Middle frontal gyrus (tissue), 1 donor: ENCODE data around the gene SH3PXD2A.

Source experiments
- DNase-seq: peaks from one replicate; pipeline ENCODE4 v3.0.0-alpha.2; 2015; ENCODE audit warnings: low spot score; ENCODE audit errors: extremely low spot score

The SH3PXD2A gene

GRCh38 chr10:103590744-103591291 is 264.6 kb downstream of the SH3PXD2A start:
- DNase-seq: no peak

- no peak for DNase-seq
Observed at GRCh38 chr10:103590060-103590459, 265.3 kb downstream of the SH3PXD2A start.

- DNase-seq: no peak
Observed at GRCh38 chr10:103589074-103589630, 266.2 kb downstream of the SH3PXD2A start.

GRCh38 chr10:103587073-103587472 is 268.3 kb downstream of the SH3PXD2A start:
- no peak for DNase-seq

GRCh38 chr10:103585011-103585405 is 270.4 kb downstream of the SH3PXD2A start:
- DNase-seq: no peak

GRCh38 chr10:103584216-103585010 is 271.0 kb downstream of the SH3PXD2A start:
- DNase-seq: no peak

- no peak for DNase-seq
Observed at GRCh38 chr10:103583871-103584215, 271.5 kb downstream of the SH3PXD2A start.

- DNase-seq: no peak
Observed at GRCh38 chr10:103582331-103583123, 272.8 kb downstream of the SH3PXD2A start.

GRCh38 chr10:103581499-103581898 is 273.9 kb downstream of the SH3PXD2A start:
- no peak for DNase-seq

- no peak for DNase-seq
Observed at GRCh38 chr10:103580430-103580829, 274.9 kb downstream of the SH3PXD2A start.

GRCh38 chr10:103580011-103580410 is 275.4 kb downstream of the SH3PXD2A start:
- DNase-seq: no peak

GRCh38 chr10:103578782-103579382 is 276.5 kb downstream of the SH3PXD2A start:
- no peak for DNase-seq

- DNase-seq: no peak
Observed at GRCh38 chr10:103576862-103577261, 278.5 kb downstream of the SH3PXD2A start.

- DNase-seq: no peak
Observed at GRCh38 chr10:103576076-103576471, 279.3 kb downstream of the SH3PXD2A start.

GRCh38 chr10:103575416-103576075 is 279.8 kb downstream of the SH3PXD2A start:
- no peak for DNase-seq

- no peak for DNase-seq
Observed at GRCh38 chr10:103574097-103575061, 281.0 kb downstream of the SH3PXD2A start.

GRCh38 chr10:103573205-103573487 is 282.2 kb downstream of the SH3PXD2A start:
- DNase-seq: no peak

GRCh38 chr10:103572347-103573204 is 282.8 kb downstream of the SH3PXD2A start:
- DNase-seq: no peak

- DNase-seq: no peak
Observed at GRCh38 chr10:103571656-103571975, 283.8 kb downstream of the SH3PXD2A start.
